Inflammatory macrophage treated with lipopolysaccharide for 4 hours (primary cell): ENCODE results near the gene DLG1.
A peak's percentile ranks its signal among the peaks of the same experiment; 100 is the strongest.
"Not testable (repeated sequence)": the region's sequence is repeated elsewhere in the genome, so short reads cannot be mapped to it uniquely, and the experiment has no call there.

Experiments used
- DNase-seq: peaks from one replicate; pipeline ENCODE4 v3.0.0-alpha.2; 2020

Gene DLG1

GRCh38 chr3:197283045-197283444, 15.4 kb downstream of the DLG1 start:
- DNase-seq, result no peak

DNA sequence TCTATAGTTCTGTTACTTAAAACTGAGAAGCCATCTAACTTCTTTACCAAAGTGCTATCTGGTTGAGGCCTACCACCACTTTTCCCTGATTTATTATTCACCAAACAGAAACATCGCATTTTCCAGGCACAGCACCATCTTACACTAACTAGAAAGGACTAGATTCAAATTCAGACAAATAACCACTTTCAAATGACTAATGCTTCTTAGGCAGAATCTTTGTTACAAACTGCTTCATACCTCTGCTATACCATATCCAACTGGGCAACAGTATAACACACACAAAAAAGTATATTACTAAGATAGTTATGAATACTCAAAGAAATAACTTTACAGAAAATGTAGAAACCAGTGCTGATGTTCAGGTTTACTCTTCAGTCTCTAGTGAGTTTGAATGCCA, 16.6 kb downstream of the DLG1 start:
- DNase-seq, result no peak

GRCh38 chr3:197280156-197280555, 18.3 kb downstream of the DLG1 start:
- DNase-seq, result no peak

DNA sequence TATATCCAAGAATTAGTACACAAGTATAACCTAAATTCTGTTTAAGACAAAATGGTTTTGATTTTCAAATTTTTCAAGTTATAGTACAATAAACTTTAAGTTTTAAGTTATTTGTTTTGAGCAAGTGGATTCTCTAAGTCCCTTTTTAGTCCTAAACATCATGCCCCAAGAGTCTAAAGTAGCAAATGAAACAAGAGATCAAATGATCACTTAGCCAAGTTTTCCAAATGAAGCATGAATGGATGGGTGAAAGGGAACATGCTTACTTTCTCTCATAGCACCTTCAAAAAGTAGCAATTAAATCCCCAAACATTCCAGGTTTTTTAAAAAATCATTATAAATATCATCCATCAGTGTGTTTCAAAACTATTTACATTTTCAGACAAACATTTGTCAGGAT, 19.5 kb downstream of the DLG1 start:
- no peak for DNase-seq

GRCh38 chr3:197276808-197277207, 21.6 kb downstream of the DLG1 start:
- not testable (repeated sequence) for DNase-seq

DNA sequence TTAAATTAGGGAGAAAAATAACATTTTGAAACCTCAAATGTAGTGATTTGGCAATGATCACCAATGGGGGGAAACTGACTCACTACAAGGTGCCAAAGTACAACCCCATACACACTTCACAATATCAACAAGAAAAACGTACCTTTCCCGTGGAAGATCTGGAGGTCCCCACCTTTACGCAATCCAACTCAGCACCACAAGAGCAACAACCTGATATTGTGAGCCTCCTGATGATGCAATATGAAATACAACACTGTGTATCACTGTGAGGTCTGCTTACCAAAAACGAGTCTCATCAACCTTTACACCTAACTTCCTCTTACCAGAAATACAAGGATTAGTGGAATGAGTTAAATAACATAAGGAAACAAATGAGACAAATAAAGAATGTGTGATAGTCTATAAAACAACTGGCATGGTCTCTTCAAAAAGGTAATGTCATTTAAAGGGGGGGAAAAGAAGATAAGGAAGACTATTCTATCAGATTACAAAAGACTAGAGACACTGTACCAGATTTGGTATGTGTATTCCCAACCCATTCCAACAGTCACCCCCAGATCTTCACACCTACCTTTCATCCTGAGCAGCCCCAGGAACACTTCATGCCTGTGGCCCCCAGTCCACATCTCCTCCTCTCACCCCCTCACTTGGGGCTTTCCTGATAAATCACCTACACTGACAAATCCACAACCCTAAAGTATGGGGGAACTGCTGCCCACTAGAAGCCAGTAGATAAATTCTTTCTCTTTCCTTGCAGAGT, 27.7 kb downstream of the DLG1 start:
- DNase-seq, result no peak

DNA sequence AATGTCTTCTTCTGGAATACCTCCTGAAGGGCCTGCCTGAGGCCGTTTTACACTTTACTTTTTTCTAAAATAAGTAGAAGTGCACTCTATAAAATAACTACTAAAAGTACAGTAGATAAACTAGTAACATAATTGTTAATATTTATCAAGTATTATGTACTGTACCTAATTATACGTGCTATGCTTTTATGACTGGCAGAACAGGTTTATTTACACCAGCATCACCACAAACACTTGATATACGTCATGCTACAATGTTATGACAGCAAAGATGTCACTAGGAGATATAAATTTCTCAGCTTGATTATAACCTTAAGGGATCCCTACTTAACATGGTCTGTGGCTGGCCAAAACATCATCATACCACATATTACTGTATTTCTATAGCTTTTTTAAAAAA, 29.4 kb downstream of the DLG1 start:
- DNase-seq, result no peak

- DNase-seq, result no peak
Observed at GRCh38 chr3:197268294-197268693, 30.1 kb downstream of the DLG1 start.

DNA sequence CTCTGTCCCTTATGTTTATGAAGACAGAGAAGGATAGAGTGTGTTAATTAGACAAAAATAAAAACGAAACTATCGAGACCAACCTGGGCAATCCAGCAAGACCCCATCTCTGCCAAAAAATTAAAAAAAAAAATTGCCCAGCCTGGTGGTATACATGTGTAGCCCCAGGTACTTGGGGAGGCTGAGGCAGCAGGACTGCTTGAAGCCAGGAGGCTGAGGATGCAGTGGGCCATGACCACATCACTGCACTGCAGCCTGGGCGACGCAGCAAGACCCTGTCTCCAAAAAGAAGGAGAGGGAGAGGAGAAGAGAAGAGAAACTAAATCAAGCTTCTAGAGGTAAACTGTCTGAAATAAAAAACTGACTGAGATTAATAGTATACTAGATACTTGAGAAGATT, 32.1 kb downstream of the DLG1 start:
- no peak for DNase-seq

- DNase-seq, result no peak
Observed at GRCh38 chr3:197262709-197263108, 35.7 kb downstream of the DLG1 start.

GRCh38 chr3:197261164-197261509, 37.3 kb downstream of the DLG1 start:
- DNase-seq, result no peak

DNA sequence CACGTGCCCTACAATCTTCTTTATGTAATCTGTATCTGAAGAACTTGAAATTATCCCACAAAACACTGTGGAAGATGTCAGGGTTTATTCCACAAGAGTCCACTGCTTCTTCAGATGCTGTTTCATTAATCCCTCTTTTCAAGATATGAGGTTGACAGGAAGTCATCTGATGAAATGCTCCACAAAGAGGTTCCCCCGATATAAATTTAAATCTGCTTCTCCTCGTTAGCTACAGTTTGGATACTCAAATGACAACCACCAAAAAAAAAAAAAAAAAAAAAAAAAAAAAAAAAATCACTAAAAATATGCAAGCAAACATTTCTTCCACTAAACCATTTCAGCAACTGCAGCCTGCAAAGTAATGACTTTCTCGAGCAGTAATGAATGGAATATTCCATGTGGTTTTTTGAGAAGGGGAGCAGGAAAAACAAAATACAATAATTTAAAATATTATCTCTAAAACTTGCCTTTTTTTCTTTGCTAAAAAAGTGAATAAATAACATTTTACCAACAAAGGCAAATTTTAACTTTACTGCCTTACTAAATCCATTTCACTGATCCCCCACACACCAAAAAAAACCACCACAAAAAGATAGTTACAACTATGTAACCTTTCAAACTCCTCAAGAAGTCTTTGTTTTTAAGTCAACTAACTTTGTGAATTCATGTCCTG, 37.8 kb downstream of the DLG1 start:
- no peak for DNase-seq

DNA sequence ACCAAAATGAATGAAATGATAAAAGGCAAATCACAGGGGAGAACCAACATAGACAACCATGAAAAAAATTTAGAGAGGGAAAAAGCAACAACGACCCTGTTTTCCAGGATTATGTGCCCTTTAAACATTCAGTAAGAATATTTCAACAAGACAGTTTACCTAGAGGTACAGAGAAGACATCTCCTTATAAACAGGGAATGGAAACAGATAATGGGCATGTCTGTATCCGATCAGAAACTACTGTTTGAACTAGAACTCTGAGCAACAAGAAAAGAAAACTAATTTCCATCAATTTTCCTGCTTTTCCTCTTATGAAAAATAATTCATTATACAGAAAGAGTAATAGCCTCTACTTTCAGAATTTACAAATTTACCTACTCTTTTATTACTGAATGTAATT, 39.3 kb downstream of the DLG1 start:
- DNase-seq, result no peak

GRCh38 chr3:197258168-197258755, 40.1 kb downstream of the DLG1 start:
- DNase-seq, result no peak

- DNase-seq, result no peak
Observed at GRCh38 chr3:197257711-197258110, 40.7 kb downstream of the DLG1 start.

DNA sequence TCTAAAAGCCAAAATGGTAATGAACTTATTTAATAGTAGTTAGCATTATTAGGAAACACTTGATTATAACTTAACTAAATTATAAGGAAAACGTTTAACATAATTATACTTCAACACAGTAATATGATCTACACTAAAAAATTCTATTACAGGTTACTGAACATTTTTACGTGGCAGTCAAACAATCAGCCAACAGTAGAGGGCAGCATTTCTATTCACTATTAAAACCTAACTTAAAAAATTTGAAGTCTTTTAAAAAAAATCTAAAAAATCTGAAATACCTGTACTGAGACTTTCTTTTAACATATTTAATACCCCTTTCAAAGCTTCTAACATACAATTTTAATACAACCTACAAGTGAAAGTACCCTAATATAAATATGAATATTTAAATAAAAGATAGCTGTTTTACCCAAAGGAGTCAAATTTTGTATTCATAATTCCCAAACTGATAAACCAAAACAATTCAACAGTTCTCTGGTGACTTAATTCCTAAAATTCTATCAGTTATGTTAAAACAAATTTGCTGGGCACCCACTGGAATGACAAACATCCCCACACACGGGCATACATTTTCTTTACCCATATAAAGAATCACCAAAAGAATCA, 41.5 kb downstream of the DLG1 start:
- DNase-seq, result peak; percentile 54

DNA sequence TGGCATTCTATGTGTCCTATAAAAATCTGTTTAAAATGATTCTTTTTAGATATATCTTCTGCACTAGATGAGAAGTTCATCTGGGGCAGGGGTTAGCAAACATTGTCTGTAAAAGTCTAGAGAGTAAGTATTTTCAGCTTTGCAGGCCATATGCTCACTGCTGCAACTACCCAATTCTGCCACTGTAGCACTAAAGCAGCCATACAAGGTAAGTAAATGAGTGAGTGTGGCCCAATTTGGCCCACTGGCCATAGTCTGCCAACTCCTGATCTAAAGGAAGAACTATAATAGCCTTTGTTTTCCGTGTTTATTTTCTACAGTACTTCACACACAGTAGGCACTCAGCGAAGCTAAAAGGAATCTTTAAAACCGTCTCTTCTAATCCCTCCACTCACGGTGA, 42.3 kb downstream of the DLG1 start:
- DNase-seq, result no peak

DNA sequence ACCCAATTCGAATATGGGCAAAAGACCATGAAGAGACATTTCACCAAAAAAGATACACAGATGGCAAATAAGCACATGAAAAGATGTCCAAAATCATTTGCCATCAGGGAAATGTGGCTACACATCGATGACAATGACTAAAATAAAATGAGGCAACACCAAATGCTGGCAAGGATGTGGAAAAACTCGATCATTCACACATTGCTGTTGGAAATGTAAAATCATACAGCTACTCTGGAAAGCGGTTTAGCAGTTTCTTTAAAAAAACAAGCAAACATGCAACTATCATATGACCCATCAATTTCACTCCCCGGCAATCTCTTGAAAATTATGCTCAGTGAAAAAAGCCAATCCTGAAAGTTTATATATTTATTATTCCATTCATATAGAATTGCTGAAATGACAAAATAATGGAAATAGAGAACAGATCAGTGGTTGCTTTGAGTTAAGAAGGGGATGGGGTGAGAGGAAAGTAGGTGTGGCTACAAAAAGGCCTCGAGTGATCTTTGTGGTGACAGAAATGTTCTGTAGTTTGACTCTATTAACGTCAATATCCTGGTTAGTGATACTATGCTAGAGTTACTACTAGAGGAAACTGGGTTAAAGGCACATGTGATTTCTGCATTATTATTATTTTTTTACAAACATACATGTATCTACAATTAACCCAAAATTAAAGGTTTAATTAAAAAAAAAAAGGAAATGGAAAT, 45.0 kb downstream of the DLG1 start:
- DNase-seq, result no peak

DNA sequence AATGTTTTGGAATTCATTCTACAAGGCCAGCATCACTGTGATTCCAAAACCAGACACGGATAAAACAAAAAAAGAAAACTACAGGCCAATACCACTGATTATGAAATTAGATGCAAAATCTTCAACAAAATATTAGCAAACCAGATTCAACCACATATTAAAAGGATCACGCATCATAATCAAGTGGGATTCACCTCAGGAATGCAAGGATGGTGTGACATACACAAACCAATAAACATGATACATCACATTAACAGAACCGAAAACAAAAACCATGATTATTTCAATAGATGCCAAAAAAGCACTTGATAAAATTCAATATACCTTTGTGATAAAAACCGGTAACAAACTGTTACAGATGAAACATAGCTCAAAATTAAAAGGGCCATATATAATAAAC, 48.9 kb downstream of the DLG1 start:
- no peak for DNase-seq

DNA sequence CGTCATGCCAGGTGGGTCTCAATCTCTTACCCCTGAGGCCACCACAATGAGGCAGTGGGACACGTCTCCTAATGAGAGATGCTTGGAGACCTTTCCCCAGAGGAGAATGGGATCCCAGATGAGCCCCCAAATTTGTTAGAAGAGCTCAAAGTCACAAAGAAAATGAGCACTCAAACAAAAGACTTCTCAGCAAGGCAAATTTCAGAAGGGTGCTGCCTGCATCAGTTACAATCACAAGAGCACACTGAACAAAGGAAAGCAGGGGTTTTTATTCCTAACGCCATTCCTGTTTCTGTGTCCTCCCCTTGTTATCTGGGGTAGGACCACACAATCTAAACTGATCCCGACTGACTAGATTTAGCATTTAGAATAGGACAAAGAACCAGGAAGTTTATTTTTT, 50.1 kb downstream of the DLG1 start:
- DNase-seq, result no peak

DNA sequence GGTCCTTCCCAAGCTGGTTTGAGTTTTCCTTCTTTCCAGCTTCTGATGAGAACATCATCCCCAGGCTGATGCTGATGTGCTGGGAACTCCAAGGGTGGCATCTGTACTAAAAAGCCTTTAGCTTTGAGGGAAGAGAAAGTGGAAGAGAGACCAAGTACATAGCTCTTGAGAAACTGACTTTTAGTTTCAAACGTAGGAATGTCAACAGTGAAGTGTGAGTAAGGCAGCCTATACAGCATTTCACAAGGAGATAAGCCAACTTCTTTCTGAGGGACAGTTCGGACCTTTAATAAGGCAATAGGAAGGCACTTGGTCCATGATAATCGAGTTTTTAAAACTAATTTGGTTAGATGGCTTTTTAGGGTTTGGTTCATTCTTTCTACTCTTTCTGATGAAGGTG, 53.7 kb downstream of the DLG1 start:
- DNase-seq, result peak; percentile 49

- no peak for DNase-seq
Observed at GRCh38 chr3:197242784-197243432, 55.5 kb downstream of the DLG1 start.

GRCh38 chr3:197241173-197241572, 57.2 kb downstream of the DLG1 start:
- no peak for DNase-seq
